Lower leg skin (tissue), 4 donors: Measurements from ENCODE around the gene SHISA4. TPM values are rescaled to one million over a fixed set of nuclear protein-coding genes. Genes with fewer than 3 reads are reported as not detected.

Experiments
- DNase-seq, 2 donors: peaks; one replicate each; pipeline ENCODE4 v3.0.0-alpha.2; 2019; ENCODE audit warnings: low spot score in 2 of 2
- H3K4me3 ChIP-seq: fragments of 200-600 bp; sonication (generic); 2 replicates; pipeline ENCODE4 v1.5.1; 2017; ENCODE audit warnings: mild to moderate bottlenecking, low read depth; ENCODE audit not compliant: poor library complexity, severe bottlenecking
- POLR2A ChIP-seq, 2 donors: fragments of 450-650 bp; IDR thresholded peaks; one replicate each; pipeline ENCODE4 v1.6.1; 2016 to 2017; ENCODE audit warnings: antibody characterized with exemption in 2 of 2, mild to moderate bottlenecking in 1 of 2, moderate library complexity in 1 of 2
- WGBS, 2 donors: methylation state at CpG; one replicate each; pipeline ENCODE4 v1.1.5; 2018; 5-methylcytosine and 5-hydroxymethylcytosine counted together
- intact Hi-C: fragments of 100-400 bp; cut with DNase I; formaldehyde crosslinking; loops from one replicate; pipeline ENCODE4 v1.15.0; 2023; ENCODE audit warnings: low total_unique reads
- microRNA-seq, 2 donors: library from miRNA; unstranded; fragments of <30 nt; microRNA quantifications; one replicate each; pipeline ENCODE4, GENCODE V29; 2016; ENCODE audit warnings: borderline replicate concordance in 2 of 2, borderline number of aligned reads in 1 of 2
- total RNA-seq, 4 donors: library from RNA; depleted of rRNA; stranded (reverse); fragments of >200 nt; gene quantifications; one replicate each; pipeline ENCODE4 v1.1.0, GENCODE V29; 2016
- TF ChIP-seq, protein P1 (sequence below), 3 donors: fragments of 450-650 bp; IDR thresholded peaks; one replicate each; pipeline ENCODE4 v1.5.1; 2016; ENCODE audit warnings: antibody characterized with exemption in 3 of 3, mild to moderate bottlenecking in 3 of 3, moderate library complexity in 2 of 3

Gene SHISA4
- total RNA-seq, 4 donors from 2014 or later = 4.6 to 14.2 (median 7.2) TPM

DNA sequence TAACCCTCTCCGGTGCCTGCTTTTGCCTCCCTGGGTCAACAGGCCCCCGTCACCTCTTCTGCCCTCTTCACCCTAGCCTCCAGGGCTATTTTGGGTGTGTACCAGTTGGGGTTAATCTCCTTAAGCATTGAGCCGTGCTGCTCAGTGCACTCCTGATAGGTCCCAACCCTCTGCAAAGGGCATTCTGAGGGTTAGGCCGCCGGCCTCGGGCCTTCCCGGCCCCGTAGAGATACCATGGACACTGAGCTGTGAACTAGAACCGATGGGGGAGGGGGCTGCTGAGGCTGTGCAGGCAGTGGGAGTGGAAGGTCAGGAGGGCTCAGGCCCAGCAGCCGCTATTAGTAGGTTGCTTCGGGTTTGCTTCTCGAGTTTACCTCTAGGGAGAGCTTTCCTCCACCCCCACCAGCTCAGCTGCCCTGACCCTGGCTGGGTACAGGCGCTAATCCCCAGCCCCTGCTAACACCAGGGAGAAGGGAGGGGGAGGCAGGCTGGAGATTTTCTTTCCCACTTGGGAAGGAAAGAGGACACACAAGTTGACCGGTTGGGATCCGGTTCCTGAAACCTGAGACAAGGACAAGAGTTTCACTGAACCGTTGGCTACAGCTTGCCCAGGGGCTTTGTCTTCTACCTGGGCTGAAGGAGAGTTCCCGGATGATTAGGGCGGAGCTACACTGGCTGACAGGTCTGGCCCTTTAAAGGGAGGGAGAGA lies 52.9 kb downstream of the SHISA4 start:
- intact Hi-C loops = no loop called here

DNA sequence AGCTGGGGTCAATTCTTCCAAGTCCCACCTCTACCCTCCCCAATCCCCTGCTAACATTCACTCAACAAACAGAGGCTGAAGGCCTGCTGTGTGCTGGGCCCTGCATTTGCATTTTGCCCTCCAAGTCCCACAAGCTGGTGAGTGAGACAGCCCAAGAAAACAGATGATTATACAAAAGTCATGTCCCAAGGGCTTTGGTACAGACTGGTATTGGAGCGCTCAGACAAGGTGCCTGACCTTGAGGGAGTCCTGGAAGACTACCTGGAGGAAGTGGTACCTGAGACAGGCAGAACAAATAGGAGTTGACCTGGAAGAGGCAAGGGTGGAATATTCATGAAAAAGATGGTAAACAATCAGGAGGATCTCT lies 53.4 kb downstream of the SHISA4 start:
- peak in 1 of 2 donors; percentile 28 for DNase-seq
- no peak overlapping the region for H3K4me3 ChIP-seq
- TF ChIP-seq, protein P1, sequence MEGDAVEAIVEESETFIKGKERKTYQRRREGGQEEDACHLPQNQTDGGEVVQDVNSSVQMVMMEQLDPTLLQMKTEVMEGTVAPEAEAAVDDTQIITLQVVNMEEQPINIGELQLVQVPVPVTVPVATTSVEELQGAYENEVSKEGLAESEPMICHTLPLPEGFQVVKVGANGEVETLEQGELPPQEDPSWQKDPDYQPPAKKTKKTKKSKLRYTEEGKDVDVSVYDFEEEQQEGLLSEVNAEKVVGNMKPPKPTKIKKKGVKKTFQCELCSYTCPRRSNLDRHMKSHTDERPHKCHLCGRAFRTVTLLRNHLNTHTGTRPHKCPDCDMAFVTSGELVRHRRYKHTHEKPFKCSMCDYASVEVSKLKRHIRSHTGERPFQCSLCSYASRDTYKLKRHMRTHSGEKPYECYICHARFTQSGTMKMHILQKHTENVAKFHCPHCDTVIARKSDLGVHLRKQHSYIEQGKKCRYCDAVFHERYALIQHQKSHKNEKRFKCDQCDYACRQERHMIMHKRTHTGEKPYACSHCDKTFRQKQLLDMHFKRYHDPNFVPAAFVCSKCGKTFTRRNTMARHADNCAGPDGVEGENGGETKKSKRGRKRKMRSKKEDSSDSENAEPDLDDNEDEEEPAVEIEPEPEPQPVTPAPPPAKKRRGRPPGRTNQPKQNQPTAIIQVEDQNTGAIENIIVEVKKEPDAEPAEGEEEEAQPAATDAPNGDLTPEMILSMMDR (IDR thresholded peaks at IDR 0.05) = no peak
- TF ChIP-seq POLR2A (IDR thresholded peaks at IDR 0.05) = no peak
- 85 to 96% methylated on average over 1 of the region's 1 CpG for WGBS, 2 donors
- intact Hi-C loops = no loop called here

More for the DNA sequence above, 52.9 kb downstream of the SHISA4 start:
- WGBS, 2 donors = 67 to 78% methylated on average over 18 of the region's 18 CpGs
- no peak overlapping the region for H3K4me3 ChIP-seq
- no peak for TF ChIP-seq POLR2A (IDR thresholded peaks at IDR 0.05)
- DNase-seq = peak in 1 of 2 donors; percentile 61

Small RNA genes within 50 kb of the gene (microRNA-seq; reads per million reads assigned to microRNA genes)
- gene MIR6739 = 0 reads per million in 2 donors

Other genes with a start within 250 kb of the SHISA4 start
- 10 to 100 TPM; 12.1 to 16.3 (median 15.4) TPM for gene IPO9, start 59.7 kb upstream of the SHISA4 start, total RNA-seq
- 10 to 100 TPM; 11.2 to 56.7 (median 23.4) TPM for gene LMOD1, start 57.6 kb downstream of the SHISA4 start, total RNA-seq
- gene TIMM17A, start 66.6 kb downstream of the SHISA4 start, total RNA-seq = 10 to 100 TPM; 18.7 to 22.4 (median 20.2) TPM
- gene RNPEP, start 93.8 kb downstream of the SHISA4 start, total RNA-seq = 100 to 1,000 TPM in 1 of 4 donors, 10 to 100 TPM in 3; 46.2 to 111 (median 85.3) TPM
- gene ELF3, start 121.7 kb downstream of the SHISA4 start, total RNA-seq = 10 to 100 TPM in 3 of 4 donors, 1 to 10 TPM in 1; 9.8 to 36.4 (median 31.2) TPM
- under 1 TPM in 2 of 4 donors, not detected in 2; 0.02 to 0.06 TPM for gene GPR37L1, start 234.0 kb downstream of the SHISA4 start, total RNA-seq